Liver (tissue), 9 donors: ENCODE results near the gene LOXL3. TPM values are rescaled to one million over a fixed set of nuclear protein-coding genes. Genes with fewer than 3 reads are reported as not detected.
"Not testable (repeated sequence)": the region's sequence is repeated elsewhere in the genome, so short reads cannot be mapped to it uniquely, and the experiment has no call there.

Experiments
- DNase-seq: peaks from one replicate; pipeline ENCODE4 v3.0.0-alpha.2; 2017; ENCODE audit warnings: low spot score
- H3K27ac ChIP-seq, 2 donors: one replicate each; pipeline ENCODE4 v1.7.0; 2013; ENCODE audit warnings: inconsistent platforms in 2 of 2, low read length in 2 of 2, control low read depth in 1 of 2, low read depth in 1 of 2, mild to moderate bottlenecking in 1 of 2
- H3K27me3 ChIP-seq, 4 donors: one replicate each; pipeline versions ENCODE4 v1.6.1 to v1.7.0; 2013; ENCODE audit warnings: low read length in 3 of 4, inconsistent platforms in 1 of 4, mild to moderate bottlenecking in 1 of 4, moderate library complexity in 1 of 4; ENCODE audit not compliant: control insufficient read depth in 4 of 4, insufficient read depth in 4 of 4
- H3K36me3 ChIP-seq, 4 donors: one replicate each; pipeline versions ENCODE4 v1.6.1 to v1.7.0; 2013; ENCODE audit warnings: low read length in 3 of 4, mild to moderate bottlenecking in 3 of 4, low read depth in 1 of 4, moderate library complexity in 1 of 4; ENCODE audit not compliant: control insufficient read depth in 4 of 4, insufficient read depth in 3 of 4
- H3K4me1 ChIP-seq, 4 donors: one replicate each; pipeline versions ENCODE4 v1.6.1 to v1.7.0; 2013; ENCODE audit warnings: low read length in 3 of 4, mild to moderate bottlenecking in 3 of 4, moderate library complexity in 1 of 4; ENCODE audit not compliant: control insufficient read depth in 4 of 4, insufficient read depth in 4 of 4
- H3K4me3 ChIP-seq, 3 donors: one replicate each; pipeline versions ENCODE4 v1.6.1 to v1.7.0; 2013; ENCODE audit warnings: low read length in 3 of 3, control low read depth in 1 of 3, low read depth in 1 of 3, mild to moderate bottlenecking in 1 of 3
- H3K9ac ChIP-seq, 2 donors: one replicate each; pipeline ENCODE4 v1.7.0; 2013; ENCODE audit warnings: low read length in 2 of 2, mild to moderate bottlenecking in 2 of 2, moderate library complexity in 2 of 2, control low read depth in 1 of 2, low read depth in 1 of 2
- H3K9me3 ChIP-seq, 4 donors: one replicate each; pipeline versions ENCODE4 v1.6.1 to v1.7.0; 2013; ENCODE audit warnings: low read length in 3 of 4; ENCODE audit not compliant: control insufficient read depth in 4 of 4
- ATF3 ChIP-seq: IDR thresholded peaks from 2 replicates; pipeline ENCODE4 v1.6.1; 2016; ENCODE audit warnings: antibody characterized with exemption
- EGR1 ChIP-seq, 2 donors: IDR thresholded peaks; 2 replicates each; pipeline ENCODE4 v1.6.1; 2016 to 2018; ENCODE audit warnings: antibody characterized with exemption in 2 of 2, low read depth in 2 of 2
- FOXA1 ChIP-seq: IDR thresholded peaks from 2 replicates; pipeline ENCODE4 v1.6.1; 2016; ENCODE audit warnings: antibody characterized with exemption
- FOXA2 ChIP-seq: IDR thresholded peaks from 2 replicates; pipeline ENCODE4 v1.6.1; 2016; ENCODE audit warnings: antibody characterized with exemption
- HNF4G ChIP-seq: IDR thresholded peaks from 2 replicates; pipeline ENCODE4 v1.6.1; 2016; ENCODE audit warnings: antibody characterized with exemption
- JUND ChIP-seq, 2 donors: IDR thresholded peaks; 2 replicates each; pipeline ENCODE4 v1.6.1; 2016; ENCODE audit warnings: antibody characterized with exemption in 2 of 2
- NR2F2 ChIP-seq: IDR thresholded peaks from 2 replicates; pipeline ENCODE4 v1.6.1; 2016; ENCODE audit warnings: antibody characterized with exemption
- RAD21 ChIP-seq, 2 donors: IDR thresholded peaks; 2 replicates each; pipeline ENCODE4 v1.6.1; 2016; ENCODE audit warnings: antibody characterized with exemption in 2 of 2, mild to moderate bottlenecking in 2 of 2
- RXRA ChIP-seq, 2 donors: IDR thresholded peaks; 2 replicates each; pipeline ENCODE4 v1.6.1; 2017 to 2018; ENCODE audit warnings: antibody characterized with exemption in 2 of 2, mild to moderate bottlenecking in 1 of 2
- SP1 ChIP-seq: IDR thresholded peaks from 2 replicates; pipeline ENCODE4 v1.6.1; 2018; ENCODE audit warnings: antibody characterized with exemption, mild to moderate bottlenecking
- YY1 ChIP-seq: IDR thresholded peaks from 2 replicates; pipeline ENCODE4 v1.6.1; 2016; ENCODE audit warnings: antibody characterized with exemption, mild to moderate bottlenecking
- ZBTB33 ChIP-seq: IDR thresholded peaks from 2 replicates; pipeline ENCODE4 v1.6.1; 2016; ENCODE audit warnings: antibody characterized with exemption
- WGBS: extraction: QIAGEN DNeasy Blood & Tissue Kit; methylation state at CpG from one replicate; pipeline ENCODE4 v1.1.7; 2013; 5-methylcytosine and 5-hydroxymethylcytosine counted together
- polyA plus RNA-seq, 2 donors: library from polyadenylated mRNA; stranded (reverse) in 1 of 2; unstranded in 1 of 2; fragments of 200-250 nt in 1 of 2; fragments of >200 nt in 1 of 2; fragmentation: Nextera tagmentation in 1 of 2; extraction: Ambion mirVana in 1 of 2; gene quantifications; one replicate each; pipeline versions ENCODE4 v1.2.1 to v1.2.3, GENCODE V29; 2013 to 2015
- total RNA-seq, 2 donors: library from RNA; depleted of rRNA; stranded (reverse); fragments of >200 nt; gene quantifications; one replicate each; pipeline ENCODE4 v1.2.3, GENCODE V29; 2014
- TF ChIP-seq, protein P1 (sequence below): IDR thresholded peaks from 2 replicates; pipeline ENCODE4 v1.6.1; 2016; ENCODE audit warnings: antibody characterized with exemption, mild to moderate bottlenecking
- TF ChIP-seq, protein P2 (sequence below): fragments of 150-350 bp; IDR thresholded peaks from 2 replicates; pipeline ENCODE4 v1.5.1; 2017; ENCODE audit warnings: improper control_type of control experiment, low read depth, low read length; ENCODE audit not compliant: missing input control
- donor health status: healthy.
- donor health status: healthy.
- donor health status: healthy.
- donor health status: healthy.
- donor health status: healthy.

Gene LOXL3
- total and polyA plus RNA-seq, 4 donors, result 0.31 to 2.8 (median 1.3) TPM

DNA sequence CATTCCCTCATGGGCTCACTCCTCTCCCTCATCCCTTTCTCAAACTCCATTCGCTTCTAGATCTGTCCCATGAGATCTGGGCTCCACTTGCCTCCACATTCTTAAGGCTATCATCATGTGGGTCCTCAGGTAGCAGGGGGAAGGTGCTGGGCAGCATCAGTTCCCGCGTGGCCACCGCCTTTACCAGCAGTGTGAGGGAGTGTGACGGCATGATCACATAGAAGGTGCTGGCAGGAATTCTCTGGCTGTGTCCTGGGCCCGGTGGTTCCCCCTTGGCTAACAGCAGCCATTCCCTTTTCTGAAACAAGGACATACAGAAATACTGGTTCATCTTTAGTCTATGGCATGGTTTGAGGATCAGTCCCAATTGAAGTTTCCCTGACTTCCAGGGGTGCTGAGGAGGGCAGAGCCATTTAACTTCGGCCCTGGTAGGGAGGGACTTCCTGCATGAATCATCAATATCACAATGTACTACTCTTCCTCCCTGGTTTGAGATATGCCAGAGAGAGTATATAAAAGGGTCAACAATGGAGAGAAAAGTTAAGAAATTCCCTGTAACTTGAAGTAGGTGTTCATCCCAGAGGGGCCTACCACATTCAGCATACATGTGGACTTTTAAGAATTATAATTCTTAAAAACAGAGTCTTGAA is 8.5 kb upstream of the LOXL3 start (continued):
- TF ChIP-seq ZBTB33 (no peak), HNF4G (no peak), YY1 (no peak), RAD21 (IDR thresholded peaks at IDR 0.05) (no peak), FOXA2 (no peak), RXRA (IDR thresholded peaks at IDR 0.05) (no peak), SP1 (no peak), ATF3 (no peak)

- H3K4me3 ChIP-seq, H3K36me3 ChIP-seq, H3K27ac ChIP-seq, H3K9ac ChIP-seq, H3K4me1 ChIP-seq, H3K27me3 ChIP-seq, DNase-seq, H3K9me3 ChIP-seq: not testable (repeated sequence)
- WGBS, result 100% methylated on average over 1 of the region's 1 CpG
Measured at GRCh38 chr2:74561022-74561421, 7.3 kb upstream of the LOXL3 start.

DNA sequence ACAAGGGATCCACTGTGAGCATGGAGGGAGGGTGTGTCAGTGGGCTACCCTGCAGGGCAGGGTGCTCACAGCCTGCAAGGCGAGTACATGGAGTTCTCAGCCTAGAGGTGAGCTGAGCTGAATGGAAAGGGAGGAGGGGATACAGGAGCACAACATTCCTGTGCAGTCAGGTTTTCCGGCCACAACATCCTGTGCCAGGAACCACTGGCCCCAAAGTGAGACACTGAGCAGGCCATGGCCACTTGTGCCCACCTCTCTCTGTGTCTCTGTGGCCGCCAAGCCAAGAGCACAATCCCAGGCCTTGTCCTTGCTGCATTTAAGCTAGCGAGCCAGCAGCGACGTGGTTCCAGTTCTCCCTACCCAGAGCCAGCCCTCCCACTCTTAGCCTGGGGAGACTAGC is 6.8 kb upstream of the LOXL3 start:
- H3K27me3 ChIP-seq, result no peaks in the 10 kb centered on the region
- no peak overlapping the region for H3K27ac ChIP-seq
- no peak overlapping the region for H3K9ac ChIP-seq
- no peak overlapping the region for H3K4me3 ChIP-seq
- no peaks in the 10 kb centered on the region for H3K4me1 ChIP-seq
- 75% methylated on average over 6 of the region's 6 CpGs for WGBS
- DNase-seq, result no peak
- TF ChIP-seq EGR1 (IDR thresholded peaks at IDR 0.05; ENCODE audit: low read depth in 2 of 2), result no peak
- no peak for TF ChIP-seq RXRA (IDR thresholded peaks at IDR 0.05)
- no peak for TF ChIP-seq FOXA1
- no peak for TF ChIP-seq NR2F2
- no peak for TF ChIP-seq YY1
- no peak for TF ChIP-seq JUND (IDR thresholded peaks at IDR 0.05)
- TF ChIP-seq, protein P1, sequence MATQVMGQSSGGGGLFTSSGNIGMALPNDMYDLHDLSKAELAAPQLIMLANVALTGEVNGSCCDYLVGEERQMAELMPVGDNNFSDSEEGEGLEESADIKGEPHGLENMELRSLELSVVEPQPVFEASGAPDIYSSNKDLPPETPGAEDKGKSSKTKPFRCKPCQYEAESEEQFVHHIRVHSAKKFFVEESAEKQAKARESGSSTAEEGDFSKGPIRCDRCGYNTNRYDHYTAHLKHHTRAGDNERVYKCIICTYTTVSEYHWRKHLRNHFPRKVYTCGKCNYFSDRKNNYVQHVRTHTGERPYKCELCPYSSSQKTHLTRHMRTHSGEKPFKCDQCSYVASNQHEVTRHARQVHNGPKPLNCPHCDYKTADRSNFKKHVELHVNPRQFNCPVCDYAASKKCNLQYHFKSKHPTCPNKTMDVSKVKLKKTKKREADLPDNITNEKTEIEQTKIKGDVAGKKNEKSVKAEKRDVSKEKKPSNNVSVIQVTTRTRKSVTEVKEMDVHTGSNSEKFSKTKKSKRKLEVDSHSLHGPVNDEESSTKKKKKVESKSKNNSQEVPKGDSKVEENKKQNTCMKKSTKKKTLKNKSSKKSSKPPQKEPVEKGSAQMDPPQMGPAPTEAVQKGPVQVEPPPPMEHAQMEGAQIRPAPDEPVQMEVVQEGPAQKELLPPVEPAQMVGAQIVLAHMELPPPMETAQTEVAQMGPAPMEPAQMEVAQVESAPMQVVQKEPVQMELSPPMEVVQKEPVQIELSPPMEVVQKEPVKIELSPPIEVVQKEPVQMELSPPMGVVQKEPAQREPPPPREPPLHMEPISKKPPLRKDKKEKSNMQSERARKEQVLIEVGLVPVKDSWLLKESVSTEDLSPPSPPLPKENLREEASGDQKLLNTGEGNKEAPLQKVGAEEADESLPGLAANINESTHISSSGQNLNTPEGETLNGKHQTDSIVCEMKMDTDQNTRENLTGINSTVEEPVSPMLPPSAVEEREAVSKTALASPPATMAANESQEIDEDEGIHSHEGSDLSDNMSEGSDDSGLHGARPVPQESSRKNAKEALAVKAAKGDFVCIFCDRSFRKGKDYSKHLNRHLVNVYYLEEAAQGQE, result no peak
- TF ChIP-seq, protein P2, sequence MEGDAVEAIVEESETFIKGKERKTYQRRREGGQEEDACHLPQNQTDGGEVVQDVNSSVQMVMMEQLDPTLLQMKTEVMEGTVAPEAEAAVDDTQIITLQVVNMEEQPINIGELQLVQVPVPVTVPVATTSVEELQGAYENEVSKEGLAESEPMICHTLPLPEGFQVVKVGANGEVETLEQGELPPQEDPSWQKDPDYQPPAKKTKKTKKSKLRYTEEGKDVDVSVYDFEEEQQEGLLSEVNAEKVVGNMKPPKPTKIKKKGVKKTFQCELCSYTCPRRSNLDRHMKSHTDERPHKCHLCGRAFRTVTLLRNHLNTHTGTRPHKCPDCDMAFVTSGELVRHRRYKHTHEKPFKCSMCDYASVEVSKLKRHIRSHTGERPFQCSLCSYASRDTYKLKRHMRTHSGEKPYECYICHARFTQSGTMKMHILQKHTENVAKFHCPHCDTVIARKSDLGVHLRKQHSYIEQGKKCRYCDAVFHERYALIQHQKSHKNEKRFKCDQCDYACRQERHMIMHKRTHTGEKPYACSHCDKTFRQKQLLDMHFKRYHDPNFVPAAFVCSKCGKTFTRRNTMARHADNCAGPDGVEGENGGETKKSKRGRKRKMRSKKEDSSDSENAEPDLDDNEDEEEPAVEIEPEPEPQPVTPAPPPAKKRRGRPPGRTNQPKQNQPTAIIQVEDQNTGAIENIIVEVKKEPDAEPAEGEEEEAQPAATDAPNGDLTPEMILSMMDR, result no peak
- TF ChIP-seq ATF3, result no peak
- no peak for TF ChIP-seq ZBTB33
- no peaks in the 10 kb centered on the region for H3K36me3 ChIP-seq
- H3K9me3 ChIP-seq, result no peaks in the 10 kb centered on the region
